Endothelial cell of umbilical vein (primary cell): ENCODE data around the gene TRRAP. TPM values are rescaled to one million over a fixed set of nuclear protein-coding genes. Genes with fewer than 3 reads are reported as not detected.

Experiments used
- BruUV-seq: library from RNA; stranded (reverse); fragments of 400-500 nt; replicated peaks from 2 replicates; lab custom pipeline; 2021; lab: Mats Ljungman, UMichigan
- CTCF ChIA-PET: fragments of 300-600, 350-600 bp; sonication (Branson Sonifier 250); formaldehyde crosslinking; loops from one replicate; lab custom pipeline; 2021; ENCODE audit warnings: antibody characterized with exemption, inconsistent platforms; lab: Charles Lee
- POLR2A ChIA-PET: fragments of 300-600, 350-600 bp; sonication (Branson Sonifier 250); formaldehyde crosslinking; loops from one replicate; lab custom pipeline; 2021; ENCODE audit warnings: antibody characterized with exemption, inconsistent platforms; lab: Charles Lee
- DNase-seq: peaks from one replicate; pipeline ENCODE4 v3.0.0-alpha.2; 2011; ENCODE audit warnings: low read depth, low spot score
- FAIRE-seq: peaks from 2 replicates; lab custom pipeline; 2011; peaks lifted over from hg19 to GRCh38; lab: Jason Lieb, UNC
- H2AFZ ChIP-seq: 2 replicates; pipeline ENCODE4 v1.6.0; 2012; ENCODE audit warnings: low read depth, low read length, control low read depth, inconsistent platforms
- H3K27ac ChIP-seq: 2 replicates; pipeline ENCODE4 v1.5.1; 2011; ENCODE audit warnings: low read depth, mild to moderate bottlenecking, control low read depth, low read length, moderate library complexity; ENCODE audit not compliant: insufficient read depth
- H3K27me3 ChIP-seq, 2 experiments: 2 replicates each; pipeline versions ENCODE4 v1.6.0 to v1.6.1; 2011; ENCODE audit warnings: low read length in 2 of 2, mixed read lengths in 1 of 2; ENCODE audit not compliant: control insufficient read depth in 2 of 2, insufficient read depth in 2 of 2
- H3K36me3 ChIP-seq, 2 experiments: 2 replicates in 1 of 2; 3 replicates in 1 of 2; pipeline ENCODE4 v1.5.1; 2011; ENCODE audit warnings: low read length in 2 of 2, mild to moderate bottlenecking in 1 of 2, moderate library complexity in 1 of 2; ENCODE audit not compliant: control insufficient read depth in 2 of 2, insufficient read depth in 2 of 2; ENCODE audit errors: extremely low read depth in 1 of 2
- H3K4me1 ChIP-seq: 3 replicates; pipeline ENCODE4 v1.5.1; 2011; ENCODE audit warnings: mild to moderate bottlenecking, low read length; ENCODE audit not compliant: control insufficient read depth, insufficient read depth; ENCODE audit errors: extremely low read depth
- H3K4me2 ChIP-seq: 2 replicates; pipeline ENCODE4 v1.6.1; 2011; ENCODE audit warnings: low read length, control low read depth, mixed read lengths; ENCODE audit not compliant: insufficient read depth
- H3K4me3 ChIP-seq, 3 experiments: fragments of 200-600 bp in 1 of 3; sonication (generic), shearing (Covaris generic) in 1 of 3; replicated peaks in 1 of 3; 2 replicates each; pipeline ENCODE4 v1.5.1; 2011 to 2016; ENCODE audit warnings: control low read depth in 3 of 3, low read length in 3 of 3, mild to moderate bottlenecking in 2 of 3, inconsistent platforms in 1 of 3, low read depth in 1 of 3, moderate library complexity in 1 of 3; ENCODE audit not compliant: insufficient read depth in 1 of 3
- H3K79me2 ChIP-seq: 2 replicates; pipeline ENCODE4 v1.6.0; 2012; ENCODE audit warnings: low read length, inconsistent platforms; ENCODE audit not compliant: control insufficient read depth, insufficient read depth
- H3K9ac ChIP-seq: replicated peaks from 2 replicates; pipeline ENCODE3; 2011; ENCODE audit warnings: low read length, control low read depth; ENCODE audit not compliant: insufficient read depth; ENCODE audit errors: extremely low read depth
- H3K9me1 ChIP-seq: replicated peaks from 3 replicates; pipeline ENCODE4 v1.6.0; 2011; ENCODE audit warnings: mild to moderate bottlenecking, low read length; ENCODE audit not compliant: control insufficient read depth, insufficient read depth; ENCODE audit errors: extremely low read depth
- H3K9me3 ChIP-seq: replicated peaks from 2 replicates; pipeline ENCODE4 v1.5.1; 2012; ENCODE audit warnings: low read length, inconsistent platforms; ENCODE audit not compliant: control insufficient read depth, insufficient read depth
- H4K20me1 ChIP-seq: replicated peaks from 2 replicates; pipeline ENCODE3; 2011; ENCODE audit warnings: mild to moderate bottlenecking, low read length; ENCODE audit not compliant: control insufficient read depth, insufficient read depth; ENCODE audit errors: extremely low read depth
- CTCF ChIP-seq, 2 donors: IDR thresholded peaks; 1 replicate in 1 of 2; 2 replicates in 1 of 2; pipeline ENCODE4 v1.5.1; 2011; ENCODE audit warnings: low read length in 2 of 2, mild to moderate bottlenecking in 2 of 2, moderate library complexity in 2 of 2, control low read depth in 1 of 2, inconsistent platforms in 1 of 2, low read depth in 1 of 2; ENCODE audit not compliant: insufficient read depth in 1 of 2; ENCODE audit errors: extremely low read depth in 1 of 2
- EZH2 ChIP-seq: IDR thresholded peaks from 2 replicates; pipeline ENCODE4 v1.6.1; 2012; ENCODE audit warnings: borderline replicate concordance, low read depth, mild to moderate bottlenecking, moderate library complexity, low read length, inconsistent platforms; ENCODE audit not compliant: severe bottlenecking
- FOS ChIP-seq: IDR thresholded peaks from 2 replicates; pipeline ENCODE4 v1.6.1; 2011; ENCODE audit warnings: mild to moderate bottlenecking, low read length, moderate library complexity, borderline replicate concordance; ENCODE audit not compliant: insufficient read depth
- GATA2 ChIP-seq: IDR thresholded peaks from 2 replicates; pipeline ENCODE4 v1.7.0; 2011; ENCODE audit warnings: low read depth, mild to moderate bottlenecking, moderate library complexity, mixed read lengths, low read length; ENCODE audit not compliant: insufficient read length, insufficient read depth
- JUN ChIP-seq: IDR thresholded peaks from 2 replicates; pipeline ENCODE4 v1.6.1; 2011; ENCODE audit warnings: borderline replicate concordance, low read depth; ENCODE audit not compliant: insufficient read length, insufficient read depth
- MYC ChIP-seq: IDR thresholded peaks from one replicate; pipeline ENCODE4 v1.6.1; 2011; ENCODE audit warnings: mild to moderate bottlenecking, low read depth, low read length
- POLR2A ChIP-seq: IDR thresholded peaks from 2 replicates; pipeline ENCODE4 v1.6.1; 2012; ENCODE audit warnings: low read depth, mild to moderate bottlenecking, control low read depth, low read length
- dilution Hi-C: fragments of 300-500 bp; cut with MboI; formaldehyde crosslinking; loops from one replicate; pipeline ENCODE4 v1.15.0; 2019; ENCODE audit warnings: low sequenced_read_pairs; ENCODE audit not compliant: extremely low pct_ligation_motif_present
- intact Hi-C: fragments of 100-400 bp; cut with micrococcal nuclease; formaldehyde crosslinking; loops from one replicate; pipeline ENCODE4 v1.10.0; 2022
- polyA plus RNA-seq, 4 experiments: library from polyadenylated mRNA; depleted of rRNA in 3 of 4; stranded (reverse) in 3 of 4; unstranded in 1 of 4; fragments of >200 nt; gene quantifications; 2 replicates each; pipeline versions ENCODE4 v1.2.1 to v1.2.3, GENCODE V29; 2011 to 2012; ENCODE audit warnings: missing spikeins in 1 of 4
- total RNA-seq: library from RNA; stranded (reverse); gene quantifications from 2 replicates; pipeline ENCODE4 v1.2.3, GENCODE V29; 2021
- TF ChIP-seq, protein P1 (sequence below): IDR thresholded peaks from 2 replicates; pipeline ENCODE4 v1.6.1; 2011; ENCODE audit not compliant: insufficient read depth, insufficient read length

The TRRAP gene
- total and polyA plus RNA-seq, 2 donors (not counting 3 experiments of a cell fraction or from before 2014, with no cell fraction given), result 21.8 to 45.8 TPM

- no peak overlapping the region for H3K27ac ChIP-seq
- TF ChIP-seq CTCF (IDR thresholded peaks at IDR 0.05; ENCODE audit: extremely low read depth in 1 of 2, insufficient read depth in 1 of 2, low read depth in 1 of 2, low read length in 2 of 2) (no peak), MYC (no peak), JUN (no peak), POLR2A (no peak), GATA2 (no peak), EZH2 (no peak), FOS (no peak)
- TF ChIP-seq, protein P1, sequence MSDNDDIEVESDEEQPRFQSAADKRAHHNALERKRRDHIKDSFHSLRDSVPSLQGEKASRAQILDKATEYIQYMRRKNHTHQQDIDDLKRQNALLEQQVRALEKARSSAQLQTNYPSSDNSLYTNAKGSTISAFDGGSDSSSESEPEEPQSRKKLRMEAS, result no peak
- no peaks in the 10 kb centered on the region for H3K9me1 ChIP-seq
- no peaks in the 10 kb centered on the region for H3K27me3 ChIP-seq
- no peak overlapping the region for H3K4me3 ChIP-seq
- peaks cover 14 to 25% of the 10 kb centered on the region in 2 experiments for H3K36me3 ChIP-seq
- H3K79me2 ChIP-seq, result peaks cover 12% of the 10 kb centered on the region
- no peak for FAIRE-seq
- no peak overlapping the region for H3K9ac ChIP-seq
- no peaks in the 10 kb centered on the region for H4K20me1 ChIP-seq
- BruUV-seq, result no TSS peak
- no peaks in the 10 kb centered on the region for H3K4me1 ChIP-seq
- dilution Hi-C loops, result no loop called here
- ChIA-PET POLR2A (no interaction called here), CTCF (interaction anchor here (1.1 kb wide), 1 partner anchor 9 kb away, joined by 3 read pairs; the partner anchor contains the start of gene TRRAP)
- intact Hi-C loops, result no loop called here
- no peak overlapping the region for H3K4me2 ChIP-seq
- H2AFZ ChIP-seq, result no peak overlapping the region
- no peak for DNase-seq
- H3K9me3 ChIP-seq, result no peaks in the 10 kb centered on the region
Measured at GRCh38 chr7:98887038-98887437, 8.7 kb downstream of the TRRAP start.
